Smooth muscle cell (in vitro differentiated cells): ENCODE results near the gene NMRK2. TPM values are rescaled to one million over a fixed set of nuclear protein-coding genes. Genes with fewer than 3 reads are reported as not detected.
A peak's percentile ranks its signal among the peaks of the same experiment; 100 is the strongest.

ENCODE experiments used
- DNase-seq: peaks from one replicate; lab custom pipeline; 2025; ENCODE audit not compliant: unreplicated experiment; lab: John Stamatoyannopoulos, UW
- H2AFZ ChIP-seq: fragments of 200-600 bp; sonication (generic); 2 replicates; pipeline ENCODE4 v1.6.0; 2016; ENCODE audit warnings: antibody characterized with exemption, low read depth, mild to moderate bottlenecking
- H3F3A ChIP-seq: fragments of 200-600 bp; sonication (generic); 2 replicates; pipeline ENCODE4 v1.6.0; 2017; ENCODE audit warnings: antibody characterized with exemption, low read depth
- H3K27ac ChIP-seq: fragments of 200-600 bp; sonication (generic); 2 replicates; pipeline ENCODE4 v1.5.1; 2016; ENCODE audit warnings: low read depth, mild to moderate bottlenecking
- H3K27me3 ChIP-seq: fragments of 200-600 bp; sonication (generic); 2 replicates; pipeline ENCODE4 v1.6.1; 2016; ENCODE audit warnings: low read depth, mild to moderate bottlenecking
- H3K36me3 ChIP-seq: fragments of 200-600 bp; sonication (generic); 2 replicates; pipeline ENCODE4 v1.5.1; 2016; ENCODE audit warnings: low read depth
- H3K4me1 ChIP-seq: fragments of 200-600 bp; sonication (generic); 2 replicates; pipeline ENCODE4 v1.5.1; 2016; ENCODE audit warnings: low read depth
- H3K4me2 ChIP-seq: fragments of 200-600 bp; sonication (generic); 2 replicates; pipeline ENCODE4 v1.6.0; 2016; ENCODE audit warnings: mild to moderate bottlenecking
- H3K4me3 ChIP-seq: fragments of 200-600 bp; sonication (generic); 2 replicates; pipeline ENCODE4 v1.5.1; 2016; ENCODE audit warnings: mild to moderate bottlenecking
- H3K79me2 ChIP-seq: fragments of 200-600 bp; sonication (generic); 2 replicates; pipeline ENCODE4 v1.6.0; 2016; ENCODE audit warnings: low read depth, mild to moderate bottlenecking
- H3K9ac ChIP-seq: fragments of 200-600 bp; sonication (generic); 2 replicates; pipeline ENCODE4 v1.6.0; 2016; ENCODE audit warnings: low read depth
- H3K9me3 ChIP-seq: fragments of 200-600 bp; sonication (generic); replicated peaks from 2 replicates; pipeline ENCODE4 v1.5.1; 2016; ENCODE audit warnings: low read depth
- H4K20me1 ChIP-seq: fragments of 200-600 bp; sonication (generic); 2 replicates; pipeline ENCODE4 v1.6.0; 2016; ENCODE audit warnings: low read depth
- WGBS: methylation state at CpG from one replicate; pipeline ENCODE4 v1.1.7; 2016; ENCODE audit warnings: low lambda C conversion rate; 5-methylcytosine and 5-hydroxymethylcytosine counted together
- polyA plus RNA-seq: library from polyadenylated mRNA; unstranded; fragments of >200 nt; fragmentation: Nextera tagmentation; extraction: Ambion mirVana; gene quantifications from 2 replicates; pipeline ENCODE4 v1.2.1, GENCODE V29; 2016
- total RNA-seq: library from RNA; depleted of rRNA; stranded (reverse); fragments of >200 nt; gene quantifications from 2 replicates; pipeline ENCODE4 v1.2.3, GENCODE V29; 2014
- TF ChIP-seq, protein P1 (sequence below): fragments of 200-600 bp; sonication (generic); IDR thresholded peaks from 2 replicates; pipeline ENCODE4 v1.5.1; 2017; ENCODE audit warnings: borderline replicate concordance, mild to moderate bottlenecking, antibody characterized with exemption; ENCODE audit not compliant: insufficient read depth, poor library complexity, severe bottlenecking

Gene NMRK2
- total and polyA plus RNA-seq, 2 experiments from 2014 or later, result not detected

DNA sequence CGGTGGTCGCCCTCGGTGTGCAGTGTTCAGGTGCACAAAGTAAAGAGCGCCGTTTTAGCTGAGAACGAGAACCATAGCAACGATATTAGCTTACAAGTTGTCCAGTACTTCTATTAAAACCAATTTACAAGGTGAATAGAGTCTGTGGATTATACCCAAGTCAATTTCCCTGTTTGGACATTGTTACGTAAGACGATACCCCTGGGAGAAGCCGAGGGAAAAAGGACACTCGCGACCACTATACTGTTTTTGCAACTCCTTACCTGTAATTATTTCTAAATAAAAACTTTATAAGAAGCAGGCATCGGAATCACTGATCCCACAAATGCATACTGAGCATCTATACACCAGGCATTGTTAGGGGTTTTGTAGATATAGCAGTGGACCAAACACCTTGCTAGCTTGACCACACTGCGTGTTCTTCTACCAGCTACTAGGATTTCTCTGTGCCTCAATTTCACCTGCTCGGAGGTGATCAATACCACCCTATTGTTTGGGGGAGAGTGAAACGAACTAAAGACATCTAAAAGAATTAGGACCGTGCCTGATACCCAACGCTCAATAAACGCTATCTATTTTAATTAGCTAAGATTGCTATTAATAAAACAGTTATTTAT lies 52.9 kb downstream of the NMRK2 start:
- no peaks in the 10 kb centered on the region for H3K9me3 ChIP-seq
- H3K27me3 ChIP-seq, result no peaks in the 10 kb centered on the region
- H4K20me1 ChIP-seq, result peaks cover 45% of the 10 kb centered on the region
- H3K79me2 ChIP-seq, result peaks cover 45% of the 10 kb centered on the region
- peak overlapping the region; percentile 64 for H2AFZ ChIP-seq
- TF ChIP-seq, protein P1, sequence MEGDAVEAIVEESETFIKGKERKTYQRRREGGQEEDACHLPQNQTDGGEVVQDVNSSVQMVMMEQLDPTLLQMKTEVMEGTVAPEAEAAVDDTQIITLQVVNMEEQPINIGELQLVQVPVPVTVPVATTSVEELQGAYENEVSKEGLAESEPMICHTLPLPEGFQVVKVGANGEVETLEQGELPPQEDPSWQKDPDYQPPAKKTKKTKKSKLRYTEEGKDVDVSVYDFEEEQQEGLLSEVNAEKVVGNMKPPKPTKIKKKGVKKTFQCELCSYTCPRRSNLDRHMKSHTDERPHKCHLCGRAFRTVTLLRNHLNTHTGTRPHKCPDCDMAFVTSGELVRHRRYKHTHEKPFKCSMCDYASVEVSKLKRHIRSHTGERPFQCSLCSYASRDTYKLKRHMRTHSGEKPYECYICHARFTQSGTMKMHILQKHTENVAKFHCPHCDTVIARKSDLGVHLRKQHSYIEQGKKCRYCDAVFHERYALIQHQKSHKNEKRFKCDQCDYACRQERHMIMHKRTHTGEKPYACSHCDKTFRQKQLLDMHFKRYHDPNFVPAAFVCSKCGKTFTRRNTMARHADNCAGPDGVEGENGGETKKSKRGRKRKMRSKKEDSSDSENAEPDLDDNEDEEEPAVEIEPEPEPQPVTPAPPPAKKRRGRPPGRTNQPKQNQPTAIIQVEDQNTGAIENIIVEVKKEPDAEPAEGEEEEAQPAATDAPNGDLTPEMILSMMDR, result no peak
- H3K36me3 ChIP-seq, result peaks cover 6% of the 10 kb centered on the region
- peaks cover 28% of the 10 kb centered on the region for H3K4me1 ChIP-seq
- H3K4me2 ChIP-seq, result peak overlapping the region; percentile 99
- DNase-seq, result no peak
- peak overlapping the region; percentile 100 for H3K4me3 ChIP-seq
- H3F3A ChIP-seq, result peaks cover 35% of the 10 kb centered on the region
- no peak overlapping the region for H3K27ac ChIP-seq
- 15% methylated on average over 19 of the region's 19 CpGs for WGBS
- H3K9ac ChIP-seq, result no peak overlapping the region

DNA sequence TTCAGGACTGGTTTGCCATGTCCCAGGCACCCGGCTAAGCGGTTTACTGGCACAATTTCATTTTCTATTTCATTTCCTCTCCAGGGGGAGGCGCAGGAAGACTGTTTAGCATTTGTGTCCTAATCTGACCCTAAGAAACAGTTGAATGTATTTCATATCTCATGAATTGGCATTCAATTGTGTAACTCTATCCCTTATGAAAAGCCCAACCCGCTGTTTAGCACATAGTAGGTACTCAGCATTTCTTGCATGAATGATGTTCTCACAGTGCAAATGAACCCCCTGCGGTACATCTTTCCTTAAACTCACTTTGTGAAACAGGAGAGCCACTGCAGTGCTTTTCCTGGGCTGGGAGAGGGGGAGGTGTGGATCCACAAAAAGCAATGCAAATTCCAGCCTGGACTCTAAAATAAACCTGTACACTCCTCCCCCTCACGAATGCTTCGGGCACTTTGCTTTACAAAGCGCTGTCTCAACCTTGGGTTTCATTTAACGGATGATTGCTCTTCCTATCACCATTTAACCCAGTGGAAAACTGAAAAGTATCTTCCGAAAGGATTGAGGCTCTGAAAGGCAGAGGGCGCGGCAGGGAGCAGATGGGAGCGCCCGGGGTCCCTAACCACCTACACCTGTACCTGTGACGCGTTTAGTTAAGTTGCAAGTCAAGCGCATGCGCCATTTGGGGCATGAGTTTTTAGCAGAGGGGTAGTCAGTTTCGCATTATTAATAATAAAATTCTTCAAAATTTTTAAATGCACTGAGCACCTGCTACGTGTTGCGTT lies 53.6 kb downstream of the NMRK2 start:
- Histone ChIP-seq H3K4me3 (peak overlapping the region; percentile 100), H3K36me3 (no peaks in the 10 kb centered on the region), H3K9ac (no peak overlapping the region), H3K4me1 (peaks cover 28% of the 10 kb centered on the region), H4K20me1 (peaks cover 38% of the 10 kb centered on the region), H2AFZ (peak overlapping the region; percentile 64), H3K79me2 (peaks cover 38% of the 10 kb centered on the region), H3K4me2 (peak overlapping the region; percentile 99), H3K27ac (no peak overlapping the region), H3F3A (peaks cover 28% of the 10 kb centered on the region), H3K27me3 (no peaks in the 10 kb centered on the region), H3K9me3 (no peaks in the 10 kb centered on the region)
- DNase-seq, result no peak
- TF ChIP-seq, protein P1, result peak; percentile 47
- WGBS, result 8% methylated on average over 21 of the region's 21 CpGs

DNA sequence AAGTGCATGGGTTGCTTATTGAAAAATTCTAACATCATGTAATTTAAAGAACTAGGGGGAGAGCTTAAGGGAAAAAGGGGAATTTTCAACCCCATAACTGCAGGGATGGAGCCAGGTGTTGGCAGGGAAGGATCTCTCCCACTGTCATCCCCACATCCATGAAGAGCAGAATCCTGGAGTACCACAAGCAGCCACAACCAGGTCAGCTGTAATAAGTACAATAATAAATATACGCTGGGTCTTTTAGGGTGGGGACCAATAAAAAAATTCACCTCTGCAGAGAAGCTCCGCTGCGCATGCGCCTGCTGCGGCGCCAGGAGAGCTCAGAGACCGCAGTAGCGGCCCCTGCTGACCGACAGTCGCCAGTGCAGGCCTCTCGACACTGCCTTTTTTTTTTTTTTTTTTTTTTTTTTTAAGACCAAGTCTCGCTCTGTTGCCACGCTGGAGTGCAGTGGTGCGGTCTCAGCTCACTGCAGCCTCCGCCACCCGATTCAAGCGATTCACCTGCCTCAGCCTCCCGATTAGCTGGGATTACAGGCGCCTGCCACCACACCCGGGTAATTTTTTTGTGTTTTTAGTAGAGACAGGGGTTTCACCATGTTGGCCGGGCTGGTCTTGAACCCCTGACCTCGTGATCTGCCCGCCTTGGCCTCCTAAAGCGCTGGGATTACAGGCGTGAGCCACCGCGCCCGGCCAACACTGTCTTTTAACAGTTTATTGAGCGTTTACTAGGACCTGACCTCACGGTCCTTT lies 54.9 kb downstream of the NMRK2 start:
- TF ChIP-seq, protein P1, result peak; percentile 68
- Histone ChIP-seq H4K20me1 (peaks cover 24% of the 10 kb centered on the region), H2AFZ (peak overlapping the region; percentile 66), H3K27me3 (no peaks in the 10 kb centered on the region), H3K79me2 (peaks cover 25% of the 10 kb centered on the region), H3K27ac (no peak overlapping the region), H3K4me2 (peak overlapping the region; percentile 99), H3K9me3 (no peaks in the 10 kb centered on the region), H3F3A (peaks cover 16% of the 10 kb centered on the region), H3K36me3 (no peaks in the 10 kb centered on the region), H3K9ac (no peak overlapping the region), H3K4me1 (peaks cover 28% of the 10 kb centered on the region), H3K4me3 (peak overlapping the region; percentile 100)
- DNase-seq, result peak; percentile 39
- WGBS, result 12% methylated on average over 29 of the region's 30 CpGs
